Kidney (tissue), 14 donors: Measurements from ENCODE around the gene STK16. TPM values are rescaled to one million over a fixed set of nuclear protein-coding genes. Genes with fewer than 3 reads are reported as not detected.

ENCODE experiments used
- DNase-seq, 5 donors: peaks; one replicate each; pipeline ENCODE4 v3.0.0-alpha.2; 2013 to 2020
- FAIRE-seq: peaks from 2 replicates; lab custom pipeline; 2012; peaks lifted over from hg19 to GRCh38; lab: Jason Lieb, UNC
- H3K27ac ChIP-seq, 2 donors: one replicate each; pipeline ENCODE4 v1.7.0; 2013; ENCODE audit warnings: low read depth in 2 of 2, low read length in 2 of 2, inconsistent platforms in 1 of 2
- H3K27me3 ChIP-seq: one replicate; pipeline ENCODE4 v1.7.1; 2013; ENCODE audit warnings: low read length, inconsistent platforms; ENCODE audit not compliant: control insufficient read depth, insufficient read depth
- H3K36me3 ChIP-seq, 3 donors: one replicate each; pipeline versions ENCODE4 v1.7.0 to v1.7.1; 2013; ENCODE audit warnings: low read length in 3 of 3, control low read depth in 1 of 3, inconsistent platforms in 1 of 3; ENCODE audit not compliant: insufficient read depth in 3 of 3, control insufficient read depth in 2 of 3
- H3K4me1 ChIP-seq, 3 donors: one replicate each; pipeline versions ENCODE4 v1.7.0 to v1.7.1; 2013; ENCODE audit warnings: low read length in 3 of 3, inconsistent platforms in 1 of 3, low read depth in 1 of 3; ENCODE audit not compliant: control insufficient read depth in 2 of 3, insufficient read depth in 2 of 3
- H3K4me3 ChIP-seq, 3 donors: one replicate each; pipeline versions ENCODE4 v1.7.0 to v1.8.1; 2013; ENCODE audit warnings: low read length in 3 of 3, control low read depth in 1 of 3, inconsistent platforms in 1 of 3
- H3K9ac ChIP-seq, 3 donors: one replicate each; pipeline versions ENCODE4 v1.7.0 to v1.7.1; 2013; ENCODE audit warnings: low read length in 3 of 3, control low read depth in 1 of 3, inconsistent platforms in 1 of 3
- H3K9me3 ChIP-seq, 3 donors: one replicate each; pipeline versions ENCODE4 v1.7.0 to v1.7.1; 2013; ENCODE audit warnings: low read length in 3 of 3, control low read depth in 1 of 3, inconsistent platforms in 1 of 3; ENCODE audit not compliant: control insufficient read depth in 2 of 3, insufficient read depth in 1 of 3
- CTCF ChIP-seq: IDR thresholded peaks from 3 replicates; pipeline ENCODE4 v1.5.1; 2012; ENCODE audit warnings: mild to moderate bottlenecking, moderate library complexity, borderline replicate concordance; ENCODE audit not compliant: insufficient read depth; ENCODE audit errors: extremely low read depth
- intact Hi-C: fragments of 100-400 bp; cut with DNase I; formaldehyde crosslinking; loops from one replicate; pipeline ENCODE4 v1.11.1; 2022
- polyA plus RNA-seq: library from polyadenylated mRNA; stranded (reverse); fragments of 350-450 nt; fragmentation: Illumina TruSeq; extraction: RNeasy Lipid Tissue Mini Kit (QIAGEN cat#74804); gene quantifications from one replicate; pipeline ENCODE4 v1.2.3, GENCODE V29; 2014; ENCODE audit warnings: low read depth, low replicate concordance; ENCODE audit not compliant: insufficient read depth
- total RNA-seq: library from RNA; stranded (reverse); fragmentation: NEBNext Ultra II Directional; extraction: Animal tissue kit (Norgen Biotek cat#: 25700); gene quantifications from one replicate; pipeline ENCODE4 v1.2.1, GENCODE V29; 2021
- donor health status: control.
- donor health status: control.
- donor health status: control.
- donor health status: control.
- donor health status: control.
- donor health status: DM: yes; HTN: yes; CAD: no.
- donor health status: Normal renal cell carcinoma (clear cell type).

The STK16 gene
- total and polyA plus RNA-seq, 2 donors from 2014 or later, result 29.9 to 53.8 TPM

GRCh38 chr2:219225350-219225749 is 19.9 kb upstream of the STK16 start:
- intact Hi-C loops, result no loop called here
- no peak for FAIRE-seq

DNA sequence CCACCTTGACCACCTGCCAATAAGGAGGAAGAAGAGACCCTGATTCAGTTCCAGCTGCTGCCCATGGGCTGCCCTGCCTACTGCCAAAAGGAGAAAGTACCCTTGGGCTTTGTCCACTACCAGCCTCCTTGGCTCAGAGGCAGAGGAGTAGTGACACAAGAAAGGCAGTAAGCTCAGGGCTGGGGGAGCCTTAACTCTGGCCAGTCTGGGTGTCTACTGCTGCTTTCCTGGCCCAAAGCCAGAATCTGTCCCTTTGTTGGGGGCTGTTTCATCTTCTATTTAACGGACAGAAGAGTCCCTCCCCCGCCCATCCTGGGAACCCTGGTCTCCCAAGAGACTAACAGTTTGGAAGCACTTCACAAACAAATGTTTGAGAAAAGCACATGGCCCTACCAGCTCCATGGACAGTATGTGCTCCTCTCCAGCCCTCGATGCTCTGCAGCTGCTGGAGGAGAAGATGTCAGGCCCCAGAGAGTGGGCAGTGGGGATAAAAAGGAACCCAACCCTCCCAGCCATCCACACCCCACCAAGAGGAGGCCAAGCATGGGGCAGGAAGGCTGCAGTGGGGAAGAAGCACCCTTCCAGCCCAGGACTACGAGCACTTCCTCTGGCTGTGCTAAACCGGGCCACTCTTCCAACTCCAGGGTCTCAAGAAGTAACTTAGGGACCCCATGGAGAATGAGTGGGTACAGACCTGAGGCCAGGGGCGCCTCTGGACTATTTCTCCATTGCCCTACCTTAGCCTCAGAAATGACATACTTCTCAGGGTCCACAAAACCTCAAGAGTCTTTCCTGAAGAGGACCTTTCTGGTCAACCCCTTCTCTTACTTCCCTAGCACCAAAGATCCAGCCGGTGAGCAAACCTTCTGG is 17.0 kb upstream of the STK16 start:
- no peak for DNase-seq
- Histone ChIP-seq H3K27ac (peak overlapping the region in 1 of 2 donors; percentile 91), H3K27me3 (no peaks in the 10 kb centered on the region), H3K4me1 (peaks cover 0 to 17% (median 11%) of the 10 kb centered on the region in 3 donors), H3K9me3 (no peaks in the 10 kb centered on the region), H3K9ac (peak overlapping the region; percentile 9 to 100 (median 99)), H3K36me3 (peaks cover 18 to 46% (median 34%) of the 10 kb centered on the region in 3 donors), H3K4me3 (peak overlapping the region; percentile 58 to 98 (median 75))
- FAIRE-seq, result no peak
- intact Hi-C loops, result no loop called here
- no peak for TF ChIP-seq CTCF

More at GRCh38 chr2:219225350-219225749, 19.9 kb upstream of the STK16 start:
- Histone ChIP-seq H3K4me1 (peaks cover 0 to 15% (median 11%) of the 10 kb centered on the region in 3 donors), H3K9me3 (no peaks in the 10 kb centered on the region), H3K27ac (no peak overlapping the region), H3K4me3 (no peak overlapping the region), H3K9ac (no peak overlapping the region), H3K27me3 (no peaks in the 10 kb centered on the region), H3K36me3 (peaks cover 11 to 58% (median 38%) of the 10 kb centered on the region in 3 donors)
- DNase-seq, result no peak
- TF ChIP-seq CTCF, result no peak

DNA sequence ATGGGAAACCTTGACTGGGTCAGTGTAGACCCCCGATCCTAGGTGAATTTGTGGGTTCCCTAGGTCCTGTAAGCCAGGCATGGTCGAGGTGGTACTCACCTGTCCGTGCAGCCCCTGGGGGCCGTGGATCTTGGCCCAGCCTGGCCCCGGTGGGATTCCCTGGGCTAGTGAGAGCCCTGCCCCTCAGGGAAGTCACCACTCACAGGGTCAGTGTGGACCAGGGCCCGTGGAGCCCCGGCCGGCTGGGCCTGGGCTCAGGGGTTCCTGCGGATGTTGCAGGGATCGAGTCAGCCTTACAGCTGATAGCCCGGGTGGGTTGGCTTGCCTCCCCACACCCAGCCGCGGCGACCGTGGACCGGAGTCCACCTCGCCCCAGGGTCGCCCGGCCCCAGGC is 16.4 kb upstream of the STK16 start:
- Histone ChIP-seq H3K9me3 (no peaks in the 10 kb centered on the region), H3K4me1 (peaks cover 0 to 17% (median 11%) of the 10 kb centered on the region in 3 donors), H3K27me3 (no peaks in the 10 kb centered on the region), H3K4me3 (peak overlapping the region; percentile 58 to 98 (median 75)), H3K36me3 (peaks cover 14 to 46% (median 28%) of the 10 kb centered on the region in 3 donors), H3K9ac (peak overlapping the region; percentile 9 to 100 (median 99)), H3K27ac (peak overlapping the region; percentile 91 to 96)
- DNase-seq (peak in 1 of 5 donors; percentile 89), FAIRE-seq (no peak)
- no peak for TF ChIP-seq CTCF
- intact Hi-C loops, result no loop called here
